SH-SY5Y (cell line): ENCODE data around the gene MAG.

ENCODE experiments used
- GATA2 ChIP-seq: IDR thresholded peaks from 2 replicates; pipeline ENCODE4 v1.6.1; 2011; ENCODE audit warnings: mild to moderate bottlenecking, low read depth, low read length
- GATA3 ChIP-seq: IDR thresholded peaks from 2 replicates; pipeline ENCODE4 v1.6.1; 2011; ENCODE audit warnings: low read depth, mild to moderate bottlenecking, low read length, moderate library complexity

DNA sequence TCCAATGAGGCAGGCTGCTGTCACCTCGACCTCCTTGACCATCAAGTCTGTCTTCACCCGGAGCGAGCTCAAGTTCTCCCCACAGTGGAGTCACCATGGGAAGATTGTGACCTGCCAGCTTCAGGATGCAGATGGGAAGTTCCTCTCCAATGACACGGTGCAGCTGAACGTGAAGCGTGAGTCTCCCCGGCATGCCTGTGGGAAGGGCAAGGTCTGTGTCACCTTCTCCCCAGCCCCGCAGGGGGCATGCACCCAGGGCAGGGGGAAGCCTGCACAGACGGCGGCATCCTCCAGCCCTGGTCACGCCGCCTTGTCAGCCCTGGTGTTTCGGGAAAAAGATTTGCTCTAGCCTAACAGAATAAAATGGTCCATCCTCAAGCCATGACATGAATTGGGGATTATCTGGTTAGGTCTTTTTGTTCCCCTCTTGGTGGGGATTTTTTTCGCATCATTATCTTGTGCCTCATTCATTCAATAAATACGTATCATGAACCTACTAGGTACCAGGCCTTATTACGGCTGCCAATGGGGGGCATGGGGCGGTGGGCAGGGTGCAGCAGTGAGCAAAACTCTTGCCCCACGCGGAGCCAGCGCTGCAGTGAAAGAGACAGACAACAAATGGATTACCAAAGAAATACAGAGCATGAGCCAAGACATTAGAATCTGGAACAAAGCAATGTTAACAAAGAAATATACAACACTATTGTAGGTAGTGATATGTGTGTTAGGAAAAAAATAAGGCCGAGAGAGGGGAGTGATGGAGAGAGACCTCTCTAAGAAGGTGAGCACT is 44.4 kb downstream of the MAG start:
- TF ChIP-seq GATA2 (no peak), GATA3 (no peak)
